Keratinocyte (primary cell): ENCODE measurements around the gene UGT8.

Source experiments
- EZH2 ChIP-seq: IDR thresholded peaks from one replicate; pipeline ENCODE4 v1.6.1; 2012; ENCODE audit warnings: inconsistent platforms, mild to moderate bottlenecking, low read length, moderate library complexity
- TF ChIP-seq, protein P1 (sequence below), 3 experiments: IDR thresholded peaks in 1 of 3; conservative IDR thresholded peaks in 1 of 3; optimal IDR thresholded peaks in 1 of 3; 2 replicates in 2 of 3; 3 replicates in 1 of 3; pipeline versions ENCODE3 to v1.5.1; 2011; ENCODE audit warnings: low read length in 3 of 3, mild to moderate bottlenecking in 3 of 3, moderate library complexity in 2 of 3, control low read depth in 1 of 3, inconsistent platforms in 1 of 3; ENCODE audit not compliant: insufficient read depth in 2 of 3; ENCODE audit errors: extremely low read depth in 1 of 3

DNA sequence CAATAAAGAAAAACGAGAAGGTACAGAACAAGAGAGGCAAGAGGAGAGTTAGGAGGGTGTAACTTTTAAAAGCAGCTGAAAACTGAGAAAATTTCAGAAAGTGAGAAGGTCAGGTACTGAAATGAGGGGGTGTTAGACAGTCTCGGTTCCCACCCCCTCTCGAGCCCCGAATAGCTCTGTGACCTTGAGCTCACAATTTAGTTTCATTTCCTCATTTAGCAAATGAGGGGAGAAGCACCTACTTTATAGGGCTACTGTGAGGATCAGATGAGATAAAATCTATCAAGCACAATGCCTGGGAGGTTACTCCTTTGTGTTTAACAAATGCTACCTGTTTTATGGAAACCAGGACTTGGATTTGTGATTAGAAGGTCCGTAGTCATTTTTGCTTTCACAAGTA, 4.9 kb downstream of the UGT8 start:
- TF ChIP-seq, protein P1, sequence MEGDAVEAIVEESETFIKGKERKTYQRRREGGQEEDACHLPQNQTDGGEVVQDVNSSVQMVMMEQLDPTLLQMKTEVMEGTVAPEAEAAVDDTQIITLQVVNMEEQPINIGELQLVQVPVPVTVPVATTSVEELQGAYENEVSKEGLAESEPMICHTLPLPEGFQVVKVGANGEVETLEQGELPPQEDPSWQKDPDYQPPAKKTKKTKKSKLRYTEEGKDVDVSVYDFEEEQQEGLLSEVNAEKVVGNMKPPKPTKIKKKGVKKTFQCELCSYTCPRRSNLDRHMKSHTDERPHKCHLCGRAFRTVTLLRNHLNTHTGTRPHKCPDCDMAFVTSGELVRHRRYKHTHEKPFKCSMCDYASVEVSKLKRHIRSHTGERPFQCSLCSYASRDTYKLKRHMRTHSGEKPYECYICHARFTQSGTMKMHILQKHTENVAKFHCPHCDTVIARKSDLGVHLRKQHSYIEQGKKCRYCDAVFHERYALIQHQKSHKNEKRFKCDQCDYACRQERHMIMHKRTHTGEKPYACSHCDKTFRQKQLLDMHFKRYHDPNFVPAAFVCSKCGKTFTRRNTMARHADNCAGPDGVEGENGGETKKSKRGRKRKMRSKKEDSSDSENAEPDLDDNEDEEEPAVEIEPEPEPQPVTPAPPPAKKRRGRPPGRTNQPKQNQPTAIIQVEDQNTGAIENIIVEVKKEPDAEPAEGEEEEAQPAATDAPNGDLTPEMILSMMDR (optimal IDR thresholded peaks at IDR 0.05 in 1 of 3, IDR thresholded peaks at IDR 0.05 in 1 of 3, conservative IDR thresholded peaks at IDR 0.05 in 1 of 3; ENCODE audit: extremely low read depth in 1 of 3, insufficient read depth in 2 of 3, low read length in 3 of 3): no peak
- no peak for TF ChIP-seq EZH2
